Keratinocyte (primary cell): Measurements from ENCODE around the gene TNFAIP2. TPM values are rescaled to one million over a fixed set of nuclear protein-coding genes. Genes with fewer than 3 reads are reported as not detected.
"Not testable (repeated sequence)": the region's sequence is repeated elsewhere in the genome, so short reads cannot be mapped to it uniquely, and the experiment has no call there.

ENCODE experiments used
- DNase-seq: peaks from one replicate; pipeline ENCODE4 v3.0.0-alpha.2; 2011; ENCODE audit warnings: low read depth, missing footprints, low spot score
- FAIRE-seq: peaks from 2 replicates; lab custom pipeline; 2011; peaks lifted over from hg19 to GRCh38; lab: Jason Lieb, UNC
- H2AFZ ChIP-seq: 2 replicates; pipeline ENCODE4 v1.6.0; 2012; ENCODE audit warnings: low read length, control low read depth, inconsistent platforms; ENCODE audit not compliant: control insufficient read depth
- H3K27ac ChIP-seq: 2 replicates; pipeline ENCODE4 v1.5.1; 2011; ENCODE audit warnings: low read length; ENCODE audit not compliant: control insufficient read depth, insufficient read depth
- H3K27me3 ChIP-seq: 3 replicates; pipeline ENCODE4 v1.6.0; 2011; ENCODE audit warnings: low read length; ENCODE audit not compliant: control insufficient read depth, insufficient read depth; ENCODE audit errors: extremely low read depth
- H3K36me3 ChIP-seq, 2 experiments: 2 replicates in 1 of 2; 3 replicates in 1 of 2; pipeline ENCODE4 v1.5.1; 2011; ENCODE audit warnings: low read length in 2 of 2, mild to moderate bottlenecking in 1 of 2; ENCODE audit not compliant: control insufficient read depth in 2 of 2, insufficient read depth in 2 of 2; ENCODE audit errors: extremely low read depth in 1 of 2
- H3K4me1 ChIP-seq: 3 replicates; pipeline ENCODE4 v1.5.1; 2011; ENCODE audit warnings: low read length; ENCODE audit not compliant: control insufficient read depth, insufficient read depth; ENCODE audit errors: extremely low read depth
- H3K4me2 ChIP-seq: 3 replicates; pipeline ENCODE4 v1.6.0; 2011; ENCODE audit warnings: low read depth, low read length; ENCODE audit not compliant: control insufficient read depth, insufficient read depth; ENCODE audit errors: extremely low read depth
- H3K4me3 ChIP-seq, 3 experiments: fragments of 200-600 bp in 1 of 3; sonication (generic) in 1 of 3; 2 replicates in 2 of 3; 3 replicates in 1 of 3; pipeline ENCODE4 v1.5.1; 2011 to 2016; ENCODE audit warnings: low read length in 3 of 3, mild to moderate bottlenecking in 3 of 3, control low read depth in 2 of 3, inconsistent platforms in 1 of 3, low read depth in 1 of 3, mixed read lengths in 1 of 3, mixed run types in 1 of 3, moderate library complexity in 1 of 3; ENCODE audit not compliant: control insufficient read depth in 2 of 3, insufficient read depth in 2 of 3; ENCODE audit errors: extremely low read depth in 1 of 3
- H3K79me2 ChIP-seq: 2 replicates; pipeline ENCODE4 v1.6.0; 2012; ENCODE audit warnings: low read length; ENCODE audit not compliant: control insufficient read depth, insufficient read depth
- H3K9ac ChIP-seq: 3 replicates; pipeline ENCODE4 v1.6.0; 2011; ENCODE audit warnings: low read length; ENCODE audit not compliant: control insufficient read depth, insufficient read depth; ENCODE audit errors: extremely low read depth
- H3K9me1 ChIP-seq: 3 replicates; pipeline ENCODE4 v1.6.0; 2011; ENCODE audit warnings: low read length; ENCODE audit not compliant: control insufficient read depth, insufficient read depth; ENCODE audit errors: extremely low read depth
- H3K9me3 ChIP-seq: 2 replicates; pipeline ENCODE4 v1.5.1; 2012; ENCODE audit warnings: low read depth, low read length; ENCODE audit not compliant: control insufficient read depth
- H4K20me1 ChIP-seq: 3 replicates; pipeline ENCODE4 v1.6.0; 2011; ENCODE audit warnings: low read length; ENCODE audit not compliant: control insufficient read depth, insufficient read depth; ENCODE audit errors: extremely low read depth
- EZH2 ChIP-seq: IDR thresholded peaks from one replicate; pipeline ENCODE4 v1.6.1; 2012; ENCODE audit warnings: inconsistent platforms, mild to moderate bottlenecking, low read length, moderate library complexity
- dilution Hi-C: fragments of 300-500 bp; cut with MboI; formaldehyde crosslinking; loops from one replicate; pipeline ENCODE4 v1.7.0; 2020; ENCODE audit warnings: low sequenced_read_pairs; ENCODE audit not compliant: extremely low pct_ligation_motif_present
- polyA plus RNA-seq, 5 experiments: library from polyadenylated mRNA; depleted of rRNA in 3 of 5; stranded (reverse) in 3 of 5; stranded (forward) in 1 of 5; unstranded in 1 of 5; fragments of >200 nt; gene quantifications; 1 replicate in 1 of 5; 2 replicates in 3 of 5; 3 replicates in 1 of 5; pipeline versions ENCODE4 v1.2.1 to v1.2.3, GENCODE V29; 2011 to 2012; ENCODE audit warnings: missing spikeins in 2 of 5, low read depth in 1 of 5, low replicate concordance in 1 of 5
- TF ChIP-seq, protein P1 (sequence below), 3 experiments: IDR thresholded peaks in 1 of 3; conservative IDR thresholded peaks in 1 of 3; optimal IDR thresholded peaks in 1 of 3; 2 replicates in 2 of 3; 3 replicates in 1 of 3; pipeline versions ENCODE3 to v1.5.1; 2011; ENCODE audit warnings: low read length in 3 of 3, mild to moderate bottlenecking in 3 of 3, moderate library complexity in 2 of 3, control low read depth in 1 of 3, inconsistent platforms in 1 of 3; ENCODE audit not compliant: insufficient read depth in 2 of 3; ENCODE audit errors: extremely low read depth in 1 of 3

TNFAIP2 gene
- polyA plus RNA-seq, 1 donor (not counting 4 experiments of a cell fraction or from before 2014, with no cell fraction given) = 0.71 TPM

DNA sequence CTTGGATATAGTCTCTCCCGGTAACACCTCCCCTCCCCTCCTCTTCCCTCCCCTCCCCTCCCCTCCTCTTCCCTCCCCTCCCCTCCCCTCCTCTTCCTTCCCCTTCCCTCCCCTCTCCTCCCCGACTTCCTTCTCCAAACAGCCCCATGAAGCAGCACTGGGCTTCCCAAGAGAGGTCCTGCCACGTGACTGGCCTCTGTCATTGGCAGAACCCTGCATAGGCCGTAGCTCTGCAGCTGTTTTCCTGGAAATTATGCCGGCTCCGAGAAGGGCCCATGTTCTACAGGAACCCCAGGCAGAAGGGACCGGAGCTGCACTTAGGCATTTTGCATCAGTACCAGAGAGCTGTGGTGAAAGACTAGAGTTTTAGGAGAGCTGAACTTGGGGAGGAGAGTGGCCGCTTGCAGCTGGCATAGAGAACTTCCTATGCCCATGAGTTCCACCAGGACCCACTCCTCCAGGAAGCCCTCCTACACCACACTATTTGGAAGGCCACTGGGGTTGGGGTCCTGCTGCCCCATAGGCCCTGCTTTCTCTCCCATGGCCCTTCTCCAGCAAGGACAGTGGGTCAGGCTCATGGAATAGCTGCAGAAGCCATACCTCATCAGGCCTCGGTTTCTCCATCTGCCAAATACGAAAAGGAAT, 5.1 kb upstream of the TNFAIP2 start:
- TF ChIP-seq EZH2 = no peak
- TF ChIP-seq, protein P1, sequence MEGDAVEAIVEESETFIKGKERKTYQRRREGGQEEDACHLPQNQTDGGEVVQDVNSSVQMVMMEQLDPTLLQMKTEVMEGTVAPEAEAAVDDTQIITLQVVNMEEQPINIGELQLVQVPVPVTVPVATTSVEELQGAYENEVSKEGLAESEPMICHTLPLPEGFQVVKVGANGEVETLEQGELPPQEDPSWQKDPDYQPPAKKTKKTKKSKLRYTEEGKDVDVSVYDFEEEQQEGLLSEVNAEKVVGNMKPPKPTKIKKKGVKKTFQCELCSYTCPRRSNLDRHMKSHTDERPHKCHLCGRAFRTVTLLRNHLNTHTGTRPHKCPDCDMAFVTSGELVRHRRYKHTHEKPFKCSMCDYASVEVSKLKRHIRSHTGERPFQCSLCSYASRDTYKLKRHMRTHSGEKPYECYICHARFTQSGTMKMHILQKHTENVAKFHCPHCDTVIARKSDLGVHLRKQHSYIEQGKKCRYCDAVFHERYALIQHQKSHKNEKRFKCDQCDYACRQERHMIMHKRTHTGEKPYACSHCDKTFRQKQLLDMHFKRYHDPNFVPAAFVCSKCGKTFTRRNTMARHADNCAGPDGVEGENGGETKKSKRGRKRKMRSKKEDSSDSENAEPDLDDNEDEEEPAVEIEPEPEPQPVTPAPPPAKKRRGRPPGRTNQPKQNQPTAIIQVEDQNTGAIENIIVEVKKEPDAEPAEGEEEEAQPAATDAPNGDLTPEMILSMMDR (optimal IDR thresholded peaks at IDR 0.05 in 1 of 3, IDR thresholded peaks at IDR 0.05 in 1 of 3, conservative IDR thresholded peaks at IDR 0.05 in 1 of 3; ENCODE audit: extremely low read depth in 1 of 3, insufficient read depth in 2 of 3, low read length in 3 of 3) = no peak
- Histone ChIP-seq H3K4me3 (no peak overlapping the region), H4K20me1 (no peaks in the 10 kb centered on the region), H3K79me2 (no peaks in the 10 kb centered on the region), H3K9me3 (no peaks in the 10 kb centered on the region), H3K36me3 (no peaks in the 10 kb centered on the region), H3K27ac (no peak overlapping the region), H3K4me1 (peaks cover 7% of the 10 kb centered on the region), H3K4me2 (no peak overlapping the region), H3K27me3 (peaks cover 19% of the 10 kb centered on the region), H3K9me1 (no peaks in the 10 kb centered on the region), H3K9ac (no peak overlapping the region), H2AFZ (no peak overlapping the region)
- FAIRE-seq (no peak), DNase-seq (no peak)
- dilution Hi-C loops = no loop called here

DNA sequence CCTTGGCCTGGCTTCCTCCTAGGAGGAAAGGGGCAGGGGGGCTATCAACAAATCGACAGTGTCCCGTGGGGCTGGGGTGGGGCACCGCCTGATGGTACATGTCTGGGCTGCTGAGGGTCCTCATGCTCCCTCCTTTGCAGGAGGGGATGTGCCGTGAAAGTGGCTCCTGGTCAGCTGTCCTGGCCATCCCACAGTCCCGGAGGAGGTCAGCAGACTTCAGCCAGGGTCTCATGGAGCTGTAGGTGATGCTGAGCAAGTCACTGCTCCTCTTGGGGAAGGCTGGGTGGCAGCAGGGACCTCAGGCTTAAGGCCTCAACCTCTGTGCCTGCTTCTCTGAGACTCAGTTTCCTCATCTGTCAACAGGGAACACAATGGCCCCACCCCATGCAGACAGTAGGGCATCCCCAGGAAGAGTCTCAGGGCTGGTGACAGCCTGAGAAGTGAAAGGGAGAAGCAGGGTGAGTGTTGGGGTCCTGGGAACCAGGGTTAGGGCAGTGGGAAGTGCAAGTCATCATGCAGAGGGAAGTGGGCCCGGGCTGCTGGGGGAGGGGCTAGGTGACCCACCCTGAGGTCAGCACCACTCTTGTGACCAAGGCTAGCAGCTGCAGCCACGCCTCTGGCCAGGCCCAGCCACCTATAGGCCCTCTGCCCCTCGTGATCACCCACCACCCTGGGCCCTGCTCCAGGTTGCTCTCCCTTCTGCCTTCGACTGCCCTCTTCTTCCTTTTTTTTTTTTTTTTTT, 4.4 kb upstream of the TNFAIP2 start:
- H3K4me3 ChIP-seq = no peak overlapping the region
- no peak overlapping the region for H3K4me2 ChIP-seq
- H2AFZ ChIP-seq = no peak overlapping the region
- no peak overlapping the region for H3K27ac ChIP-seq
- no peaks in the 10 kb centered on the region for H3K9me3 ChIP-seq
- TF ChIP-seq, protein P1 (optimal IDR thresholded peaks at IDR 0.05 in 1 of 3, IDR thresholded peaks at IDR 0.05 in 1 of 3, conservative IDR thresholded peaks at IDR 0.05 in 1 of 3; ENCODE audit: extremely low read depth in 1 of 3, insufficient read depth in 2 of 3, low read length in 3 of 3) = no peak
- TF ChIP-seq EZH2 = no peak
- H3K79me2 ChIP-seq = no peaks in the 10 kb centered on the region
- H3K36me3 ChIP-seq = no peaks in the 10 kb centered on the region
- dilution Hi-C loops = no loop called here
- no peak for FAIRE-seq
- H3K9me1 ChIP-seq = no peaks in the 10 kb centered on the region
- H3K4me1 ChIP-seq = peaks cover 7% of the 10 kb centered on the region
- no peak overlapping the region for H3K9ac ChIP-seq
- H4K20me1 ChIP-seq = no peaks in the 10 kb centered on the region
- H3K27me3 ChIP-seq = peaks cover 24% of the 10 kb centered on the region
- no peak for DNase-seq

DNA sequence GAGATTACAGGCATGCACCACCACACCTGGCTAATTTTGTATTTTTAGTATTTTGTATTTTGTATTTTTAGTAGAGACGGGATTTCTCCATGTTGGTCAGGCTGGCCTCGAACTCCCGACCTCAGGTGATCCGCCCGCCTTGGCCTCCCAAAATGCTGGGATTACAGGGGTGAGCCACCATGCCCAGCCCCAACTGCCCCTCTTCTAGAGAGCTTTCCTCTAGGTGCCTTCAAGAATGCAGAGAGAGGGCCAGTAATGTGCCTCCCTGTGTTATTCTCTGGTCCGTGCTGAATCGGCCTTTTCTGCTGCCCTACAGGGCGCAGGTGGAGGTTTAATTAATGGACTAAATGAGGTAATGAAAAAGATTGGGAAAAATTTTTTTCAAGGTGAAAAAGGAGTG, 3.7 kb upstream of the TNFAIP2 start:
- H3K27ac ChIP-seq, H2AFZ ChIP-seq, DNase-seq, H4K20me1 ChIP-seq, H3K9me1 ChIP-seq, H3K4me1 ChIP-seq, H3K79me2 ChIP-seq, H3K4me3 ChIP-seq, H3K9me3 ChIP-seq, H3K9ac ChIP-seq, dilution Hi-C loops, H3K36me3 ChIP-seq, H3K4me2 ChIP-seq, FAIRE-seq: not testable (repeated sequence)
- H3K27me3 ChIP-seq = peaks cover 31% of the 10 kb centered on the region
